ENCODE data around the gene VEPH1.

The VEPH1 gene

DNA sequence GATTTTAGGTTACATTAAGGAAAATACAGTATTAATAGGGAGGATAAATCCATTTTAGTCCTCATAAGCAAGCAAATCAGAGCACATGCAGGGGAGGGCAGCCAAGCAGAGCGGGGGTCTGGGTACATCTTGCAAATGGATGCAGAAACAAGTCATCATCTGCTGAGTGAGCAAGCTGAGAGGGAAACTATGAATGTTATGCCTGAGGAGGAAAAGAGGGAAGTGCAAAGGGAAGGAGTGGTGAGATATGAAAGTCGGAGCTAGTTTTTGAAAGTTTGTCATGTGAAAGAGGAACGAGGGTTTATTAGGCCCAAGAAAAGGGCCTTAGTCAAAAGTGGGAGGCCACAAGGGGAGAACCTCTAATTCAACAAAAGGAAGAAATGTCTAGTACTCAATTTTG lies 51.1 kb downstream of the VEPH1 start:
- no peak for TF ChIP-seq CTCF (conservative IDR thresholded peaks at IDR 0.05; ENCODE audit: low read depth, low read length)
- H3K4me3 ChIP-seq (ENCODE audit: low read depth, low read length), result no peak overlapping the region
- DNase-seq (ENCODE audit: low read depth), result no peak

DNA sequence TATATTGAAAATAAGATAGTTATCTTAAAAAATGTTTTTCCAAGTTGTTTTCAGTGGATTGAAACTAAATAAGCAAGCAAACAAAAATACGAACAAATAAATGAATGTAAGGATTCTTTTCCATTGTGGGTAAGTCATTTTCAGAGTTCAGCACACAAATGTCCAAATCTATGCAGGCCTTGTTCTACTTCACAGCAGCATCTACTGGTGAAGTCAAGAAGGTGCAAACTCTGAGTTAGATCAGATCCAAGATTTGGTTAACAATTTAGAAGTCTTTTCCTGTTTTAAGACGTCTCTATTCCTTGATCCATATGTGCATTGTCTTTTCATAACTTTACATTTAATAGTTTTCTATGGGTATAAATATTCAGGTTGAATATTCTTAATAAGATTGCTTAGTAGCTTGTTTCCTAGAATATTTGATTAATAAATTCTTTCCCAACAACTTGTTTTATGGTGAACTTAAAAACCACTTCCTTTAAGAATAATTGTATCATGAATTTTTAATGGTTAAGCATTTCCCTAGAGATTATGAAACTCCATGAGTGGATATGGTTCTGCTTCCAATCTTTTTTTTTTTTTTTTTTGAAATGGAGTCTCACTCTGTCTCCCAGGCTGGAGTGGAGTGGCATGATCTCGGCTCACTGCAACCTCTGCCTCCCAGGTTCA lies 56.1 kb downstream of the VEPH1 start:
- DNase-seq (ENCODE audit: low read depth), result peak; percentile 86
- TF ChIP-seq CTCF (conservative IDR thresholded peaks at IDR 0.05; ENCODE audit: low read depth, low read length), result peak; percentile 87
- H3K4me3 ChIP-seq (ENCODE audit: low read depth, low read length), result no peak overlapping the region

- TF ChIP-seq CTCF (conservative IDR thresholded peaks at IDR 0.05; ENCODE audit: low read depth, low read length), result no peak
- H3K4me3 ChIP-seq (ENCODE audit: low read depth, low read length), result no peak overlapping the region
- DNase-seq (ENCODE audit: low read depth), result peak; percentile 84
Observed at GRCh38 chr3:157445857-157446256, 57.4 kb downstream of the VEPH1 start.

GRCh38 chr3:157444797-157445184 lies 58.4 kb downstream of the VEPH1 start:
- TF ChIP-seq CTCF (conservative IDR thresholded peaks at IDR 0.05; ENCODE audit: low read depth, low read length), result no peak
- H3K4me3 ChIP-seq (ENCODE audit: low read depth, low read length), result no peak overlapping the region
- DNase-seq (ENCODE audit: low read depth), result peak; percentile 28

DNA sequence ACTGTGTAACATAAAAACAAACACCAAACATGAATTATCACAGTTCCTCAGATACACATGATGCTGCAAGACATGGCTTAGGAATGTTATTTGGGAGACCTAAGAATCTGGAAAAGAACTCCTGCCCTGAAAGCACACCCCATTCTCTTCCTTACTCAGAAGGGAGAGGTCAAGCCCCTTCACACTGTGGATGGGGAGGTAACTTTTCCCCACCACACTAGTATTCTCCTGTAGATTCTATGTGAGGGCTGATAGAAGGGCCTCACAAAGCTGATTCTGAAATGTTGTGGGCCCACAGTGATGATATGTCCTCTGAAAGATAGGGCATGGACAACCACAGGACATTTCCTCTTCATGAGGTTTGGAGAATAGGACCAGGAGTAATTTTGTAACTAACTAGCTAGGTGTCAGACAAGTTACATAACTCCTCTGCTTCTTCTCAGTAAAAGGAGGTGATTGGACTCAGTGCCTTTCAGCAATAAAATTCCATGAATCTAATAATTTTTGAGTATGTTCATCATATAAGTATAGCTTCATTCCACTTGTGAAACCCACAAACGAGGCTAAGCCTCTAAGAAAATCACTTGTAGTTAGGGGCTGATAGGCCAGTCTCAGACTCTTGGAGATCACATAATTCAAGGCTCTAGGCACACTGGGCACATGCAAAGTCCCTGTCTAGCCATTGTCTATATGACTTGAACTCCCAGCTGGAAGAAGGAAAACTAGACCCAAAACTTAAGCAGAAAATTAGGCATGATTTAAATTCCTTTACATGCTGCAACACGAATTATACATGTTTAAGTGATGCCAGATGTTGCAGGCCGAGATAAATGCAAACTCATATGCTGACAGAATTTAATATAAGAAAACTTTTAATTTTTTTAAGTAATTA lies 59.1 kb downstream of the VEPH1 start:
- no peak overlapping the region for H3K4me3 ChIP-seq (ENCODE audit: low read depth, low read length)
- TF ChIP-seq CTCF (conservative IDR thresholded peaks at IDR 0.05; ENCODE audit: low read depth, low read length), result no peak
- peak; percentile 56 for DNase-seq (ENCODE audit: low read depth)

DNA sequence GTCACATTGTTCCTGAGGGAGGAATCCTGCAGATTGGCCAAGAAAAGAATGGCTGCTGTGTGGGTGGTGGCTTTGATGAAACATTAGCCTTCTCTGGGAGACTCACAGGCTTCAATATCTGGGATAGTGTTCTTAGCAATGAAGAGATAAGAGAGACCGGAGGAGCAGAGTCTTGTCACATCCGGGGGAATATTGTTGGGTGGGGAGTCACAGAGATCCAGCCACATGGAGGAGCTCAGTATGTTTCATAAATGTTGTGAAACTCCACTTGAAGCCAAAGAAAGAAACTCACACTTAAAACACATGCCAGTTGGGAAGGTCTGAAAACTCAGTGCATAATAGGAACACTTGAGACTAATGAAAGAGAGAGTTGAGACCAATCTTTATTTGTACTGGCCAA lies 60.5 kb downstream of the VEPH1 start:
- no peak for TF ChIP-seq CTCF (conservative IDR thresholded peaks at IDR 0.05; ENCODE audit: low read depth, low read length)
- peak; percentile 71 for DNase-seq (ENCODE audit: low read depth)
- H3K4me3 ChIP-seq (ENCODE audit: low read depth, low read length), result no peak overlapping the region
